Natural killer cell treated with Interleukin-12 subunit alpha and Interleukin-12 subunit beta and Interleukin-15 and Interleukin-18, amount 100 ng/mL, for 72 hours (primary cell): Measurements from ENCODE around the gene EFNB3. TPM values are rescaled to one million over a fixed set of nuclear protein-coding genes. Genes with fewer than 3 reads are reported as not detected.

Source experiments
- ATAC-seq, 2 donors: fragments of 150-1000 bp; cut with Tn5 transposase in 1 of 2; sonication (Bioruptor Pico), chemical (Tn5 transposase) in 1 of 2; 2 replicates each; pipeline ENCODE4 v1.10.0; 2021
- DNase-seq: peaks from one replicate; pipeline ENCODE4 v3.0.0; 2022; ENCODE audit warnings: low spot score
- H3K27ac Mint-ChIP-seq, 2 donors: 1 replicate in 1 of 2; 2 replicates in 1 of 2; pipeline ENCODE4 v1.8.0; 2022; ENCODE audit warnings: mixed read lengths in 2 of 2, mild to moderate bottlenecking in 1 of 2, moderate library complexity in 1 of 2
- H3K27me3 Mint-ChIP-seq, 2 donors: 1 replicate in 1 of 2; 2 replicates in 1 of 2; pipeline ENCODE4 v1.8.0; 2022; ENCODE audit warnings: mixed read lengths in 2 of 2
- H3K36me3 Mint-ChIP-seq: one replicate; pipeline ENCODE4 v1.8.0; 2022; ENCODE audit warnings: mixed read lengths
- H3K4me1 Mint-ChIP-seq, 2 donors: 1 replicate in 1 of 2; 2 replicates in 1 of 2; pipeline ENCODE4 v1.8.0; 2022; ENCODE audit warnings: low read depth in 2 of 2, mixed read lengths in 2 of 2, mild to moderate bottlenecking in 1 of 2
- H3K4me3 Mint-ChIP-seq: one replicate; pipeline ENCODE4 v1.8.0; 2022; ENCODE audit warnings: mixed read lengths
- H3K9me3 Mint-ChIP-seq: 2 replicates; pipeline ENCODE4 v1.8.0; 2022; ENCODE audit warnings: mixed read lengths
- total RNA-seq, 2 donors: library from RNA; stranded (reverse); gene quantifications; one replicate each; pipeline ENCODE4 v1.2.3, GENCODE V29; 2022

The EFNB3 gene
- total RNA-seq, 2 donors from 2014 or later = not detected

DNA sequence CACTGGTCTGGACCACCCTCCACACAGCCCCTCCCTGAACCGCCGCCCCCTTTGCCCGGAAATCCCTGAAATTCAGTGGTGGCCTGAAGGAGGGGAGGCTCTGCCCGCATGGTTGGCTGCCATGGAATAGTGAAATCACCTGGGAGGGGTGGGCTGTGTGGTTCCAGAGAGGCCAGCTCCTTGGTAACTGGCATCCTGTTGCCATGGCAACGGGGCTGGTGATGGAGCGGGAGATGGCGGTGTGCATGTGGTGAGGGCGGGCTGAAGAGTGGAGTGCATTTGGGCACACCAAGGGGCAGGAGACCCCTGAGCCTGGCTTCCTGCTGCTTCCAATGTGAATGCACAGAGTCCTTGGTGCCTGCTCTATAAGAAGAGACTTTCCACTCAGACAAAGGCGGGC lies 2.4 kb downstream of the EFNB3 start:
- H3K4me3 Mint-ChIP-seq = no peak overlapping the region
- H3K9me3 Mint-ChIP-seq = no peaks in the 10 kb centered on the region
- DNase-seq = no peak
- no peak for ATAC-seq
- H3K4me1 Mint-ChIP-seq = peaks cover 15 to 30% of the 10 kb centered on the region in 2 donors
- no peak overlapping the region for H3K27ac Mint-ChIP-seq
- no peaks in the 10 kb centered on the region for H3K36me3 Mint-ChIP-seq
- H3K27me3 Mint-ChIP-seq = peaks cover 49 to 51% of the 10 kb centered on the region in 2 donors

DNA sequence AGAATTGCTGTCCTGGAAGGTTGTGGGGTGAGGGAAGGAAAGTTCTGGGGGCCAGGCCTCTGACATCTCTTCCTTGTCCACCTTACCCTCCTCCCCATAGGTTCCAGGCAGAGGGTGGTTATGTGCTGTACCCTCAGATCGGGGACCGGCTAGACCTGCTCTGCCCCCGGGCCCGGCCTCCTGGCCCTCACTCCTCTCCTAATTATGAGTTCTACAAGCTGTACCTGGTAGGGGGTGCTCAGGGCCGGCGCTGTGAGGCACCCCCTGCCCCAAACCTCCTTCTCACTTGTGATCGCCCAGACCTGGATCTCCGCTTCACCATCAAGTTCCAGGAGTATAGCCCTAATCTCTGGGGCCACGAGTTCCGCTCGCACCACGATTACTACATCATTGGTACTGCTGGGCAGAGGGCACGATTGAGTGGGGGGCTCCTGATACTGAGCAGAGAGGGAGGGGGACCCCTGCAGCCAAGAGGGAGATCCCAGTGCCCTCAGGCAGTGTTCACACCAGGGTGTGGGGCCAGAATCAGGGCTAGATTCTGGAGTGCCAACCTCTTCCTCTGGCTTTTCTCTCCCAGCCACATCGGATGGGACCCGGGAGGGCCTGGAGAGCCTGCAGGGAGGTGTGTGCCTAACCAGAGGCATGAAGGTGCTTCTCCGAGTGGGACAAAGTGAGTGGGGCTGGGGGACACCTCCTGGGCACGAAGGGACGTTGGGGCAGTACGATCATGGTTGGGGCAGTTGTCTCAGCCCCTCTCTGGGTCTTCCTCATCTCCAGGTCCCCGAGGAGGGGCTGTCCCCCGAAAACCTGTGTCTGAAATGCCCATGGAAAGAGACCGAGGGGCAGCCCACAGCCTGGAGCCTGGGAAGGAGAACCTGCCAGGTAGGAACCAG lies 3.1 kb downstream of the EFNB3 start:
- H3K9me3 Mint-ChIP-seq = no peaks in the 10 kb centered on the region
- no peak for ATAC-seq
- no peak for DNase-seq
- no peak overlapping the region for H3K4me3 Mint-ChIP-seq
- no peak overlapping the region for H3K27ac Mint-ChIP-seq
- no peaks in the 10 kb centered on the region for H3K36me3 Mint-ChIP-seq
- H3K4me1 Mint-ChIP-seq = peaks cover 15 to 30% of the 10 kb centered on the region in 2 donors
- H3K27me3 Mint-ChIP-seq = peaks cover 55 to 56% of the 10 kb centered on the region in 2 donors

DNA sequence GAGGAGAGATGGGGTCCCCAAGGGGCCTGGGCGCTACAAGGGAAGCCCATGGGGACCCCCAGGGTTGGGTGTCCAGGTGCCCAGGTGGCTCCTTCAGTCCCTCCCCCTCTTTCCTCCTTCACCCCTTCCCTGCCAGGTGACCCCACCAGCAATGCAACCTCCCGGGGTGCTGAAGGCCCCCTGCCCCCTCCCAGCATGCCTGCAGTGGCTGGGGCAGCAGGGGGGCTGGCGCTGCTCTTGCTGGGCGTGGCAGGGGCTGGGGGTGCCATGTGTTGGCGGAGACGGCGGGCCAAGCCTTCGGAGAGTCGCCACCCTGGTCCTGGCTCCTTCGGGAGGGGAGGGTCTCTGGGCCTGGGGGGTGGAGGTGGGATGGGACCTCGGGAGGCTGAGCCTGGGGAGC lies 4.0 kb downstream of the EFNB3 start:
- Mint-ChIP-seq H3K4me3 (no peak overlapping the region), H3K27me3 (peaks cover 55 to 56% of the 10 kb centered on the region in 2 donors), H3K27ac (no peak overlapping the region), H3K4me1 (peaks cover 21 to 27% of the 10 kb centered on the region in 2 donors), H3K36me3 (no peaks in the 10 kb centered on the region), H3K9me3 (no peaks in the 10 kb centered on the region)
- DNase-seq (no peak), ATAC-seq (no peak)

- H3K4me3 Mint-ChIP-seq = no peak overlapping the region
- peak overlapping the region in 1 of 2 donors; percentile 47 for H3K27ac Mint-ChIP-seq
- no peaks in the 10 kb centered on the region for H3K36me3 Mint-ChIP-seq
- DNase-seq (no peak), ATAC-seq (no peak)
- no peaks in the 10 kb centered on the region for H3K9me3 Mint-ChIP-seq
- peaks cover 20 to 22% of the 10 kb centered on the region in 2 donors for H3K4me1 Mint-ChIP-seq
- peaks cover 51 to 54% of the 10 kb centered on the region in 2 donors for H3K27me3 Mint-ChIP-seq
Measured at GRCh38 chr17:7710301-7710700, 5.3 kb downstream of the EFNB3 start.

- H3K27me3 Mint-ChIP-seq = peaks cover 53 to 55% of the 10 kb centered on the region in 2 donors
- H3K4me3 Mint-ChIP-seq = no peak overlapping the region
- DNase-seq = no peak
- no peak overlapping the region for H3K27ac Mint-ChIP-seq
- no peaks in the 10 kb centered on the region for H3K9me3 Mint-ChIP-seq
- no peak for ATAC-seq
- peaks cover 20 to 22% of the 10 kb centered on the region in 2 donors for H3K4me1 Mint-ChIP-seq
- H3K36me3 Mint-ChIP-seq = no peaks in the 10 kb centered on the region
Measured at GRCh38 chr17:7711051-7711755, 6.2 kb downstream of the EFNB3 start.

- Mint-ChIP-seq H3K27ac (no peak overlapping the region), H3K9me3 (no peaks in the 10 kb centered on the region), H3K4me3 (no peak overlapping the region), H3K27me3 (peaks cover 51 to 52% of the 10 kb centered on the region in 2 donors), H3K4me1 (peaks cover 22 to 28% of the 10 kb centered on the region in 2 donors), H3K36me3 (no peaks in the 10 kb centered on the region)
- DNase-seq (no peak), ATAC-seq (peak in 1 of 2 donors; percentile 3)
Measured at GRCh38 chr17:7712111-7712771, 7.2 kb downstream of the EFNB3 start.

DNA sequence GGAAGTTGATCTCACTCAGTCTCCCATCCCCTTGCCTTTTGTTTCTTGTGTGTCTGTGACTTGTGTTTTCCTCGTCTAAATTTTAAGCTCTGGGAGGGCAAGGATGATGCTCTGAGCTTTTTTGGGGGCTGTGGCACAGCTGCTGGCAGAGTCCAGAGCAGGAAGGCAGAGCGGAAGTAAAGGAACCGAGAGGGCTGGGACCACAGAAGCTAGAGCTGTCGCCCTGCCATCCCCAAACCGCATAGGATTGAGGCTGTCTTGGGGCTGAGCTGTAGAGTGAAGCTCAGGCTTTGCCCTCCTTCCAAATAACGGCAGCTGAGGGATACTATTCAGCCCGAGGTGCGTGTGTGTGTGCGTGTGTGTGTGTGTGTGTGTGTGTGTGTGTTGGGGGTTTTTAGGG lies 8.8 kb downstream of the EFNB3 start:
- ATAC-seq (no peak), DNase-seq (no peak)
- no peak overlapping the region for H3K4me3 Mint-ChIP-seq
- no peaks in the 10 kb centered on the region for H3K9me3 Mint-ChIP-seq
- peaks cover 57 to 66% of the 10 kb centered on the region in 2 donors for H3K27me3 Mint-ChIP-seq
- no peaks in the 10 kb centered on the region for H3K36me3 Mint-ChIP-seq
- peaks cover 30 to 36% of the 10 kb centered on the region in 2 donors for H3K4me1 Mint-ChIP-seq
- no peak overlapping the region for H3K27ac Mint-ChIP-seq

GRCh38 chr17:7714721-7715594 lies 10.0 kb downstream of the EFNB3 start:
- Mint-ChIP-seq H3K9me3 (no peaks in the 10 kb centered on the region), H3K4me1 (peaks cover 29 to 33% of the 10 kb centered on the region in 2 donors), H3K36me3 (no peaks in the 10 kb centered on the region), H3K27ac (no peak overlapping the region), H3K4me3 (no peak overlapping the region), H3K27me3 (peaks cover 58 to 73% of the 10 kb centered on the region in 2 donors)
- ATAC-seq = no peak
- DNase-seq = no peak

DNA sequence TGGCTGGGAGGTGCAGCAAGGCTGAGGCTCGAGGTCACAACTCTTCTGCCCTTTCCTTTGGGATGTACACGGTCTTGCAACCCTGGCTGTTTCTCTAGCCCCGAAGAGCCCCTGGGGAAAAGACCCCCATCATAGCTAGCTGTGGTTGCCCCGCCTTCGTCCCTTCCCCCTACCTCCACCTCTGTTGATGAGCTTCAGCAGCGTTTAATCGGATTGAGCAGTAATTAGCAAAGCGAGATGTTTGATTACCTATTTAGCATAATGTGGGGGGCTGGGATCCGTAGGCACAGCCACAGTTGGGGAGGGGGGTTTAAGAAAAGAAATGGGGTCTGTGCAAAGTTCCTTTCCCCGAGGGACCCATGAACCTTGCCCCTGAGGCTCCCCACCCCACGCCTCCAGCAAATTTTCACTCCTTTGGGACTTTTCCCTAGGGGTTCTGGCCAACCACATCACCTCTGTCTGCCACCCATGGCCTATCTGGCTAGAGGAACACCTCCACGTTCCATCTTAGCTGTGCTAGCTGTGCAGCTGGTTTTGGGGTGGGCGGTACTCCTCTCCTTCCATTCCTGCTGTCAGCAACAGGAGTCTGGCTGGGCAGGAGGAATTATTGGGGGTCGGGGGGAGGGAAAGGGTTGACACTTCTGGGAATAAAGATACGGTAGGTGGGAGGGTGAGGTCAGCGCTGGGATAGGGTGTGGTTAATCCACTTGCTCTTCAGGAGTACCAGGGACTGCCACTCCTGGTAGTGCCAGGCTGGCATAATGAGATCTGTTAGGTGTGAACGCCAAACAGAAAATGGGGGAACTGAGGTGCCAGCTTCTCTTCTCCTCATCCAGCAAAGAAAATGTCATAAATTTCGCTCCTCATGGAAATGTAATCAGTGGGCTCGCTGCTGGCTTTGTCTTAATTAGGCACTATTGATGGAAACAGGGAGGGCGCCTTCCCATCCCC lies 11.2 kb downstream of the EFNB3 start:
- DNase-seq (no peak), ATAC-seq (no peak)
- peak overlapping the region; percentile 60 for H3K4me3 Mint-ChIP-seq
- peaks cover 19 to 23% of the 10 kb centered on the region in 2 donors for H3K4me1 Mint-ChIP-seq
- no peak overlapping the region for H3K27ac Mint-ChIP-seq
- H3K27me3 Mint-ChIP-seq = peaks cover 58 to 79% of the 10 kb centered on the region in 2 donors
- no peaks in the 10 kb centered on the region for H3K36me3 Mint-ChIP-seq
- no peaks in the 10 kb centered on the region for H3K9me3 Mint-ChIP-seq

GRCh38 chr17:7716901-7717755 lies 12.1 kb downstream of the EFNB3 start, which contains the start of gene DNAH2:
Gene DNAH2 (plus strand): TSS chr17:7717744. CDS start chr17:7719735, 1,991 bp downstream.
- ATAC-seq (peak; percentile 72 to 80), DNase-seq (peak; percentile 73)
- peaks cover 59 to 77% of the 10 kb centered on the region in 2 donors for H3K27me3 Mint-ChIP-seq
- H3K4me3 Mint-ChIP-seq = peak within 1 kb of the TSS; percentile 60
- H3K4me1 Mint-ChIP-seq = peaks cover 15 to 20% of the 10 kb centered on the region in 2 donors
- H3K9me3 Mint-ChIP-seq = no peaks in the 10 kb centered on the region
- H3K36me3 Mint-ChIP-seq = no peaks in the 10 kb centered on the region
- no peak within 1 kb of the TSS for H3K27ac Mint-ChIP-seq

GRCh38 chr17:7717756-7718350 lies 12.9 kb downstream of the EFNB3 start:
- no peak overlapping the region for H3K27ac Mint-ChIP-seq

More at GRCh38 chr17:7717756-7718350, 12.9 kb downstream of the EFNB3 start:
- H3K36me3 Mint-ChIP-seq = no peaks in the 10 kb centered on the region
- ATAC-seq = peak in 1 of 2 donors; percentile 49
- H3K4me3 Mint-ChIP-seq = peak overlapping the region; percentile 60
- DNase-seq = no peak
- peaks cover 56 to 77% of the 10 kb centered on the region in 2 donors for H3K27me3 Mint-ChIP-seq
- H3K9me3 Mint-ChIP-seq = no peaks in the 10 kb centered on the region
- peaks cover 15 to 20% of the 10 kb centered on the region in 2 donors for H3K4me1 Mint-ChIP-seq
